ENCODE measurements around the gene CCNB1IP1. TPM values are rescaled to one million over a fixed set of nuclear protein-coding genes. Genes with fewer than 3 reads are reported as not detected.
A peak's percentile ranks its signal among the peaks of the same experiment; 100 is the strongest.

Gene CCNB1IP1
- polyA plus RNA-seq, 1 of the 3 experiments (the other 2 are of a cell fraction) = 35.4 TPM

DNA sequence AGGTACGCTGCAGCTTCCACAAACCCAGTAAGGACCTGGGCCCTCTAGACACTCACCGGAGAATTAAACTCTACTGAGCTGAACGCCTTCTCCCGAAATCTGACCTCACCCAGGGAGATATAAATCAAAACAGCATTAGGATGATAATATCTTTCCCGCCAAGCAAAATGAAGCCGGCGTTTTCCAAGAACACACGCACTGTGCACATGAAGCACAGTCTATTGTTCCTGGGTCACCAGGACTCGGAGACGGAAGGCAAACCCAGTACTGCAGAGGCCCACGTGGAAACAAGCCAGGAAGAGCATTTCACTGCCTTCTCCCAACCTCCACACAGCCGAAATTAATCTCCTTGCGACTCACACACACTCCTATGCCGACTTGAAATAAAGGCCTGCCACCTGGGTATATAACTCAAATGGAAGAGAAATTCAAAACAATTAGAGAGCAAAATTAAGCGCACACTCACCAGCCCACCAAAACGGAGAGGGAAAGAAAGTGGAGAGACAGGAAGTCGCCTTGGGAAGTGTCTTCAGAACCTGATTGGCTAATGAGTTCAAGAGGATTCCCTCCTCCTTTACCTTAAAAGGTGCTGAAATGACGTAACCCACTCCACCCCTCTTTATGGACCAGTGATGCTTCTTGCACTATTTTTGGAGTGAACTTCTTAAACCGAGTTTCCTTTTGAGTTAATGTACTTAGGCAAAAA is at the start of gene CCNB1IP1 (continued):
- peak; percentile 44 for TF ChIP-seq CHD2 (IDR thresholded peaks at IDR 0.05; ENCODE audit: low read length, partially characterized antibody)
- peak; percentile 99 for TF ChIP-seq MXI1 (IDR thresholded peaks at IDR 0.05; ENCODE audit: low read depth, low read length)
- TF ChIP-seq RAD21 (IDR thresholded peaks at IDR 0.05; ENCODE audit: low read length) = no peak
- TF ChIP-seq, protein P1, sequence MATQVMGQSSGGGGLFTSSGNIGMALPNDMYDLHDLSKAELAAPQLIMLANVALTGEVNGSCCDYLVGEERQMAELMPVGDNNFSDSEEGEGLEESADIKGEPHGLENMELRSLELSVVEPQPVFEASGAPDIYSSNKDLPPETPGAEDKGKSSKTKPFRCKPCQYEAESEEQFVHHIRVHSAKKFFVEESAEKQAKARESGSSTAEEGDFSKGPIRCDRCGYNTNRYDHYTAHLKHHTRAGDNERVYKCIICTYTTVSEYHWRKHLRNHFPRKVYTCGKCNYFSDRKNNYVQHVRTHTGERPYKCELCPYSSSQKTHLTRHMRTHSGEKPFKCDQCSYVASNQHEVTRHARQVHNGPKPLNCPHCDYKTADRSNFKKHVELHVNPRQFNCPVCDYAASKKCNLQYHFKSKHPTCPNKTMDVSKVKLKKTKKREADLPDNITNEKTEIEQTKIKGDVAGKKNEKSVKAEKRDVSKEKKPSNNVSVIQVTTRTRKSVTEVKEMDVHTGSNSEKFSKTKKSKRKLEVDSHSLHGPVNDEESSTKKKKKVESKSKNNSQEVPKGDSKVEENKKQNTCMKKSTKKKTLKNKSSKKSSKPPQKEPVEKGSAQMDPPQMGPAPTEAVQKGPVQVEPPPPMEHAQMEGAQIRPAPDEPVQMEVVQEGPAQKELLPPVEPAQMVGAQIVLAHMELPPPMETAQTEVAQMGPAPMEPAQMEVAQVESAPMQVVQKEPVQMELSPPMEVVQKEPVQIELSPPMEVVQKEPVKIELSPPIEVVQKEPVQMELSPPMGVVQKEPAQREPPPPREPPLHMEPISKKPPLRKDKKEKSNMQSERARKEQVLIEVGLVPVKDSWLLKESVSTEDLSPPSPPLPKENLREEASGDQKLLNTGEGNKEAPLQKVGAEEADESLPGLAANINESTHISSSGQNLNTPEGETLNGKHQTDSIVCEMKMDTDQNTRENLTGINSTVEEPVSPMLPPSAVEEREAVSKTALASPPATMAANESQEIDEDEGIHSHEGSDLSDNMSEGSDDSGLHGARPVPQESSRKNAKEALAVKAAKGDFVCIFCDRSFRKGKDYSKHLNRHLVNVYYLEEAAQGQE (IDR thresholded peaks at IDR 0.05; ENCODE audit: low read depth, low read length) = no peak
- no peak for TF ChIP-seq FOSL2 (IDR thresholded peaks at IDR 0.05; ENCODE audit: borderline replicate concordance, low read depth)
- TF ChIP-seq, protein P2, sequence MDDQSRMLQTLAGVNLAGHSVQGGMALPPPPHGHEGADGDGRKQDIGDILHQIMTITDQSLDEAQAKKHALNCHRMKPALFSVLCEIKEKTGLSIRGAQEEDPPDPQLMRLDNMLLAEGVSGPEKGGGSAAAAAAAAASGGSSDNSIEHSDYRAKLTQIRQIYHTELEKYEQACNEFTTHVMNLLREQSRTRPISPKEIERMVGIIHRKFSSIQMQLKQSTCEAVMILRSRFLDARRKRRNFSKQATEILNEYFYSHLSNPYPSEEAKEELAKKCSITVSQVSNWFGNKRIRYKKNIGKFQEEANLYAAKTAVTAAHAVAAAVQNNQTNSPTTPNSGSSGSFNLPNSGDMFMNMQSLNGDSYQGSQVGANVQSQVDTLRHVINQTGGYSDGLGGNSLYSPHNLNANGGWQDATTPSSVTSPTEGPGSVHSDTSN (IDR thresholded peaks at IDR 0.05) = no peak
- TF ChIP-seq MEF2A (IDR thresholded peaks at IDR 0.05; ENCODE audit: borderline replicate concordance, low read depth) = no peak
- TF ChIP-seq FOXJ3 (CRISPR knock-in tag; IDR thresholded peaks at IDR 0.05) = no peak

DNA sequence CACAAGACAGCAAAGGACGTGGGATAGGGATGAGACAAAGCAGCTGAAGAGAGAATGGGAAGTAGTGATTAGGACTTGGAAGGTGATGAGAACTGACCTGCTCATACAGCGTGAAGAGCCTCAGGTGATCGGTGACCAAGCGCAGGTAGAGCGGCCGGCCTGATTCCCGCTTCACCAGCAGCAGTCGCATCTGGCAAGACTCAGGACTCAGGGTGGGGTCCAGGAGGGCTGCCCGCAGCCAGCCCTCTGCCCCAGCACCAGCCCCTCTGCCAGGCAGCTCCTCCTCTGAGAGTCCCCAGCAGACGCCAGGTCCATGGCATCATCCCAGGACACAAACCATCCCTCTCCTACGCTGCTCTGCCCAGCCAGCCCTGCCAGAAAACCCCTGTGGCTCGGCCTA is 49.4 kb upstream of the CCNB1IP1 start:
- H3K27ac ChIP-seq (ENCODE audit: low read depth in 2 of 2, low read length in 1 of 2) = no peak overlapping the region
- no peak overlapping the region for H3K9ac ChIP-seq
- ChIA-PET CTCF (interaction anchor here (1.4 kb wide), 1 partner anchor 227 kb away, joined by 4 read pairs; no protein-coding TSS in a partner anchor), POLR2A (no interaction called here)
- H3K27me3 ChIP-seq (ENCODE audit: insufficient read depth) = no peaks in the 10 kb centered on the region
- DNase-seq = no peak
- WGBS (ENCODE audit: low lambda C conversion rate) = 87% methylated on average over 4 of the region's 12 CpGs
- no peaks in the 10 kb centered on the region for H3K79me2 ChIP-seq (ENCODE audit: insufficient read depth)
- no peaks in the 10 kb centered on the region for H3K9me3 ChIP-seq
- H3K36me3 ChIP-seq (replicated peaks in 1 of 2; ENCODE audit: control insufficient read depth in 1 of 2, insufficient read depth in 2 of 2, low read length in 1 of 2) = peaks cover 10 to 85% of the 10 kb centered on the region in 2 experiments
- no peak overlapping the region for H2AFZ ChIP-seq (ENCODE audit: low read depth)
- no peak overlapping the region for H3K4me2 ChIP-seq
- H3K9me2 ChIP-seq = no peaks in the 10 kb centered on the region
- TF ChIP-seq, protein P3, sequence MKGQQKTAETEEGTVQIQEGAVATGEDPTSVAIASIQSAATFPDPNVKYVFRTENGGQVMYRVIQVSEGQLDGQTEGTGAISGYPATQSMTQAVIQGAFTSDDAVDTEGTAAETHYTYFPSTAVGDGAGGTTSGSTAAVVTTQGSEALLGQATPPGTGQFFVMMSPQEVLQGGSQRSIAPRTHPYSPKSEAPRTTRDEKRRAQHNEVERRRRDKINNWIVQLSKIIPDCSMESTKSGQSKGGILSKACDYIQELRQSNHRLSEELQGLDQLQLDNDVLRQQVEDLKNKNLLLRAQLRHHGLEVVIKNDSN (IDR thresholded peaks at IDR 0.05; ENCODE audit: borderline replicate concordance, low read depth) = no peak
- TF ChIP-seq GATA2 (CRISPR knock-in tag; IDR thresholded peaks at IDR 0.05) (no peak), TCF12 (IDR thresholded peaks at IDR 0.05) (no peak), JUND (IDR thresholded peaks at IDR 0.05) (no peak), FOSL2 (IDR thresholded peaks at IDR 0.05; ENCODE audit: borderline replicate concordance, low read depth) (no peak), SIN3A (IDR thresholded peaks at IDR 0.05; ENCODE audit: borderline replicate concordance, low read depth, low read length) (no peak), SMC3 (IDR thresholded peaks at IDR 0.05; ENCODE audit: low read depth, low read length) (no peak), POLR2AphosphoS5 (IDR thresholded peaks at IDR 0.05; ENCODE audit: low read depth, low read length) (no peak), ELF1 (IDR thresholded peaks at IDR 0.05) (no peak), RFX5 (IDR thresholded peaks at IDR 0.05; ENCODE audit: low read length) (no peak), RXRA (IDR thresholded peaks at IDR 0.05; ENCODE audit: borderline replicate concordance, low read depth) (no peak), TEAD4 (IDR thresholded peaks at IDR 0.05; ENCODE audit: borderline replicate concordance, insufficient read depth) (no peak), MXI1 (IDR thresholded peaks at IDR 0.05; ENCODE audit: low read depth, low read length) (no peak), FOXJ3 (CRISPR knock-in tag; IDR thresholded peaks at IDR 0.05) (no peak)
- TF ChIP-seq, protein P4, sequence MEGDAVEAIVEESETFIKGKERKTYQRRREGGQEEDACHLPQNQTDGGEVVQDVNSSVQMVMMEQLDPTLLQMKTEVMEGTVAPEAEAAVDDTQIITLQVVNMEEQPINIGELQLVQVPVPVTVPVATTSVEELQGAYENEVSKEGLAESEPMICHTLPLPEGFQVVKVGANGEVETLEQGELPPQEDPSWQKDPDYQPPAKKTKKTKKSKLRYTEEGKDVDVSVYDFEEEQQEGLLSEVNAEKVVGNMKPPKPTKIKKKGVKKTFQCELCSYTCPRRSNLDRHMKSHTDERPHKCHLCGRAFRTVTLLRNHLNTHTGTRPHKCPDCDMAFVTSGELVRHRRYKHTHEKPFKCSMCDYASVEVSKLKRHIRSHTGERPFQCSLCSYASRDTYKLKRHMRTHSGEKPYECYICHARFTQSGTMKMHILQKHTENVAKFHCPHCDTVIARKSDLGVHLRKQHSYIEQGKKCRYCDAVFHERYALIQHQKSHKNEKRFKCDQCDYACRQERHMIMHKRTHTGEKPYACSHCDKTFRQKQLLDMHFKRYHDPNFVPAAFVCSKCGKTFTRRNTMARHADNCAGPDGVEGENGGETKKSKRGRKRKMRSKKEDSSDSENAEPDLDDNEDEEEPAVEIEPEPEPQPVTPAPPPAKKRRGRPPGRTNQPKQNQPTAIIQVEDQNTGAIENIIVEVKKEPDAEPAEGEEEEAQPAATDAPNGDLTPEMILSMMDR (IDR thresholded peaks at IDR 0.05) = no peak
- TF ChIP-seq, protein P5, sequence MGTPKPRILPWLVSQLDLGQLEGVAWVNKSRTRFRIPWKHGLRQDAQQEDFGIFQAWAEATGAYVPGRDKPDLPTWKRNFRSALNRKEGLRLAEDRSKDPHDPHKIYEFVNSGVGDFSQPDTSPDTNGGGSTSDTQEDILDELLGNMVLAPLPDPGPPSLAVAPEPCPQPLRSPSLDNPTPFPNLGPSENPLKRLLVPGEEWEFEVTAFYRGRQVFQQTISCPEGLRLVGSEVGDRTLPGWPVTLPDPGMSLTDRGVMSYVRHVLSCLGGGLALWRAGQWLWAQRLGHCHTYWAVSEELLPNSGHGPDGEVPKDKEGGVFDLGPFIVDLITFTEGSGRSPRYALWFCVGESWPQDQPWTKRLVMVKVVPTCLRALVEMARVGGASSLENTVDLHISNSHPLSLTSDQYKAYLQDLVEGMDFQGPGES (IDR thresholded peaks at IDR 0.05; ENCODE audit: low read depth, low read length) = no peak
- H3K4me3 ChIP-seq (ENCODE audit: low read depth in 2 of 2, low read length in 1 of 2) = no peak overlapping the region
- H3F3A ChIP-seq (replicated peaks; ENCODE audit: insufficient read depth) = no peaks in the 10 kb centered on the region
- no peaks in the 10 kb centered on the region for H4K20me1 ChIP-seq (ENCODE audit: insufficient read depth)
- no peaks in the 10 kb centered on the region for H3K4me1 ChIP-seq (ENCODE audit: control insufficient read depth in 1 of 2, insufficient read depth in 2 of 2, low read depth in 1 of 2, low read length in 1 of 2)
